ENCODE data around the gene RPP14. TPM values are rescaled to one million over a fixed set of nuclear protein-coding genes. Genes with fewer than 3 reads are reported as not detected.

Gene RPP14
- polyA plus RNA-seq, 2 of the 4 experiments (the other 2 are of a cell fraction): 13.2 to 21.5 TPM

DNA sequence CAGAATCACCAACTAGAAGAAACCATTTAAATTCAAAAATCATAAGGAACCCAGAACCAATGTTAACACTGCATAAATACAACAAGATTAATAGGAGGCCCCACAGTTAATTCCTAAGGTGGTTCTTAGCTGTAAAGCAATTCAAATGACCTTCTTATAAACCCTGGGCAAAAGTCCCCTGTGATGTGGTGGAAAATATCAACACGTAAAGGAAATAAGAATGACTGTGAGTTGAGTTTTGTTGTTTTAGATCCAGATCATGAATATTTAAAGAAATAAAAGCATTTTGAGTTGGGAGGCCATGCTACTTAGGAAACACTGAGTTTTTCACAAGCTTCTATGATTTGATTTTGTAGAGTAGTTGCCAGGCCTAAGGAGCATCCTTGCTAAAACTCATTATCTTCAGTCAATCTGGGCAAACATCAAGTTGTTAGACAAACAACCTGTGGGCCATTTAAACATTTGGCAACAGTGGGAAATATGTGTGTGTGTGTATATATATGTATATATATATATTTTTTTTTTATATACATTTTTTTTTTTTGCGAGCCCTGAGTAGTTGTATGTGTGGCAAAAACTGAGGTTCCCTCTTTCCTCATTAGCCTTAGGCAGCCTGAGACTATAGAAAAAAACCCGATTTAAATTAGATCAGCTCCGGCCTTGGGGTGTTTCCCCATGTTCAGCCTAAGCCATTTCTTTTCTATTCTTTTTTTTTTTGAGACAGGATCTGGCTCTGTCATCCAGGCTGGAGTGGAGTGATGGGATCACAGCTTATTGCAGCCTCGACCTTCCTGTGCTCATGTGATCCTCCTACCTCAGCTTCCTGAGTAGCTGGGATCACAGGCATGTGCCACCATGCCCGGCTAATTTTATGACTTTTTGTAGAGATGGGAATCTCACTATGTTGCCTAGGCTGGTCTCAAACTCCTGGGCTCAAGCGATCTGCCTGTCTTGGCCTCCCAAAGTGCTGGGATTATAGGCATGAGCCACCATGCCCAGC lies 18.6 kb downstream of the RPP14 start:
- no peak for ATAC-seq
- TF ChIP-seq EHMT2 (IDR thresholded peaks at IDR 0.05; ENCODE audit: low read depth) (no peak), FOXS1 (CRISPR knock-in tag; IDR thresholded peaks at IDR 0.05) (no peak), NPAS2 (CRISPR knock-in tag; IDR thresholded peaks at IDR 0.05; ENCODE audit: borderline replicate concordance) (no peak), CBX2 (IDR thresholded peaks at IDR 0.05; ENCODE audit: borderline replicate concordance, low read depth) (no peak), GATA3 (IDR thresholded peaks at IDR 0.05; ENCODE audit: borderline replicate concordance) (no peak)
- Histone ChIP-seq H3K4me2 (no peak overlapping the region), H3K9me3 (no peaks in the 10 kb centered on the region), H3K4me3 (no peak overlapping the region), H3K4me1 (no peaks in the 10 kb centered on the region), H3K27ac (no peak overlapping the region)
- DNase-seq (ENCODE audit: low read depth in 1 of 2, low spot score in 1 of 2): no peak
- CTCF ChIA-PET: interaction anchor here (0.6 to 1.6 kb wide), 5 partner anchors 16 to 305 kb away, joined by 3 to 7 read pairs (median 4); partner anchors contain the start of genes HTD2 and RPP14
- no peak for FAIRE-seq
- 90% methylated on average over 5 of the region's 7 CpGs for WGBS (ENCODE audit: missing lambda C conversion rate)
- POLR2A ChIA-PET: no interaction called here

- DNase-seq (ENCODE audit: low read depth in 1 of 2, low spot score in 1 of 2): no peak
- 75% methylated on average over 2 of the region's 2 CpGs for WGBS (ENCODE audit: missing lambda C conversion rate)
- Histone ChIP-seq H3K9me3 (no peaks in the 10 kb centered on the region), H3K27ac (no peak overlapping the region), H3K4me1 (no peaks in the 10 kb centered on the region), H3K4me2 (no peak overlapping the region), H3K4me3 (no peak overlapping the region)
- TF ChIP-seq HMGXB4 (CRISPR knock-in tag; IDR thresholded peaks at IDR 0.05; ENCODE audit: borderline replicate concordance) (no peak), SREBF2 (IDR thresholded peaks at IDR 0.05) (no peak), POLR2A (IDR thresholded peaks at IDR 0.05; ENCODE audit: low read length) (no peak), MAZ (IDR thresholded peaks at IDR 0.05; ENCODE audit: borderline replicate concordance, low read depth, low read length) (no peak)
- TF ChIP-seq, protein P1, sequence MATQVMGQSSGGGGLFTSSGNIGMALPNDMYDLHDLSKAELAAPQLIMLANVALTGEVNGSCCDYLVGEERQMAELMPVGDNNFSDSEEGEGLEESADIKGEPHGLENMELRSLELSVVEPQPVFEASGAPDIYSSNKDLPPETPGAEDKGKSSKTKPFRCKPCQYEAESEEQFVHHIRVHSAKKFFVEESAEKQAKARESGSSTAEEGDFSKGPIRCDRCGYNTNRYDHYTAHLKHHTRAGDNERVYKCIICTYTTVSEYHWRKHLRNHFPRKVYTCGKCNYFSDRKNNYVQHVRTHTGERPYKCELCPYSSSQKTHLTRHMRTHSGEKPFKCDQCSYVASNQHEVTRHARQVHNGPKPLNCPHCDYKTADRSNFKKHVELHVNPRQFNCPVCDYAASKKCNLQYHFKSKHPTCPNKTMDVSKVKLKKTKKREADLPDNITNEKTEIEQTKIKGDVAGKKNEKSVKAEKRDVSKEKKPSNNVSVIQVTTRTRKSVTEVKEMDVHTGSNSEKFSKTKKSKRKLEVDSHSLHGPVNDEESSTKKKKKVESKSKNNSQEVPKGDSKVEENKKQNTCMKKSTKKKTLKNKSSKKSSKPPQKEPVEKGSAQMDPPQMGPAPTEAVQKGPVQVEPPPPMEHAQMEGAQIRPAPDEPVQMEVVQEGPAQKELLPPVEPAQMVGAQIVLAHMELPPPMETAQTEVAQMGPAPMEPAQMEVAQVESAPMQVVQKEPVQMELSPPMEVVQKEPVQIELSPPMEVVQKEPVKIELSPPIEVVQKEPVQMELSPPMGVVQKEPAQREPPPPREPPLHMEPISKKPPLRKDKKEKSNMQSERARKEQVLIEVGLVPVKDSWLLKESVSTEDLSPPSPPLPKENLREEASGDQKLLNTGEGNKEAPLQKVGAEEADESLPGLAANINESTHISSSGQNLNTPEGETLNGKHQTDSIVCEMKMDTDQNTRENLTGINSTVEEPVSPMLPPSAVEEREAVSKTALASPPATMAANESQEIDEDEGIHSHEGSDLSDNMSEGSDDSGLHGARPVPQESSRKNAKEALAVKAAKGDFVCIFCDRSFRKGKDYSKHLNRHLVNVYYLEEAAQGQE (IDR thresholded peaks at IDR 0.05): no peak
- no peak for FAIRE-seq
- ATAC-seq: no peak
- POLR2A ChIA-PET: no interaction called here
- CTCF ChIA-PET: interaction anchor here (0.8 to 1.6 kb wide), 3 partner anchors 17 to 208 kb away, joined by 3 to 4 read pairs (median 4); partner anchors contain the start of genes HTD2 and RPP14
Observed at GRCh38 chr3:58325525-58325992, 19.5 kb downstream of the RPP14 start.

GRCh38 chr3:58326267-58326900 lies 20.3 kb downstream of the RPP14 start:
- TF ChIP-seq ESRRA (IDR thresholded peaks at IDR 0.05; ENCODE audit: borderline replicate concordance, low read length) (no peak), USF2 (IDR thresholded peaks at IDR 0.05) (no peak), ZNF302 (CRISPR knock-in tag; IDR thresholded peaks at IDR 0.05) (no peak)
- ChIA-PET POLR2A (no interaction called here), CTCF (interaction anchor here (1.2 kb wide), 1 partner anchor 242 kb away, joined by 4 read pairs; no protein-coding TSS in a partner anchor)
- no peaks in the 10 kb centered on the region for H3K9me3 ChIP-seq
- ATAC-seq (no peak), FAIRE-seq (no peak), DNase-seq (ENCODE audit: low read depth in 1 of 2, low spot score in 1 of 2) (no peak)
- 83% methylated on average over 8 of the region's 8 CpGs for WGBS (ENCODE audit: missing lambda C conversion rate)
- no peak overlapping the region for H3K4me3 ChIP-seq
- H3K4me1 ChIP-seq: no peaks in the 10 kb centered on the region
- H3K4me2 ChIP-seq: no peak overlapping the region
- H3K27ac ChIP-seq: no peak overlapping the region
